GM12865 (cell line): Measurements from ENCODE around the gene PFKFB3.

Experiments
- DNase-seq: peaks from one replicate; pipeline ENCODE4 v3.0.0; 2010; ENCODE audit warnings: low read depth
- H3K4me3 ChIP-seq: 2 replicates; pipeline ENCODE4 v1.5.1; 2011; ENCODE audit warnings: mild to moderate bottlenecking, low read depth, low read length, control low read depth
- TF ChIP-seq, protein P1 (sequence below): IDR thresholded peaks from 2 replicates; pipeline ENCODE4 v1.5.1; 2011; ENCODE audit warnings: low read length, control low read depth, low read depth, inconsistent platforms; ENCODE audit not compliant: insufficient read depth; ENCODE audit errors: missing control alignments

The PFKFB3 gene

DNA sequence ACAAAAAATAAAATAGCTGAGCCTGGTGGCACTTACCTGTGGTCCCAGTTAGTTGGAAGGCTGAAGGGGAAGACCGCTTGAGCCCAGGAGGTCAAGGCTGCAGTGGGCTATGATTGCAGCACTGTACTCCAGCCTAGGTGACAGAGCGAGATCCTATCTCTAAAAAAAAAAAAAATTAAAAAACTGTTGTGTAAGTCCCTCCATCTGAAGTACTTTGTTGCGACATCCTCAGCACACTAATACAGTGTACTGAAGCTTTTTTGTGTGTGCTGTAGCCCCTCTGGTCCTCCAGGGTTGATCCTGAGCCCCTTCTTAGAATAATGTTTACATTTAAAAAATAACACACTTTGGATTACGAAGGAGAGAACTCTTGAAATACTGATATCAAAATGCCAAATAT lies 71.3 kb downstream of the PFKFB3 start:
- no peak overlapping the region for H3K4me3 ChIP-seq
- TF ChIP-seq, protein P1, sequence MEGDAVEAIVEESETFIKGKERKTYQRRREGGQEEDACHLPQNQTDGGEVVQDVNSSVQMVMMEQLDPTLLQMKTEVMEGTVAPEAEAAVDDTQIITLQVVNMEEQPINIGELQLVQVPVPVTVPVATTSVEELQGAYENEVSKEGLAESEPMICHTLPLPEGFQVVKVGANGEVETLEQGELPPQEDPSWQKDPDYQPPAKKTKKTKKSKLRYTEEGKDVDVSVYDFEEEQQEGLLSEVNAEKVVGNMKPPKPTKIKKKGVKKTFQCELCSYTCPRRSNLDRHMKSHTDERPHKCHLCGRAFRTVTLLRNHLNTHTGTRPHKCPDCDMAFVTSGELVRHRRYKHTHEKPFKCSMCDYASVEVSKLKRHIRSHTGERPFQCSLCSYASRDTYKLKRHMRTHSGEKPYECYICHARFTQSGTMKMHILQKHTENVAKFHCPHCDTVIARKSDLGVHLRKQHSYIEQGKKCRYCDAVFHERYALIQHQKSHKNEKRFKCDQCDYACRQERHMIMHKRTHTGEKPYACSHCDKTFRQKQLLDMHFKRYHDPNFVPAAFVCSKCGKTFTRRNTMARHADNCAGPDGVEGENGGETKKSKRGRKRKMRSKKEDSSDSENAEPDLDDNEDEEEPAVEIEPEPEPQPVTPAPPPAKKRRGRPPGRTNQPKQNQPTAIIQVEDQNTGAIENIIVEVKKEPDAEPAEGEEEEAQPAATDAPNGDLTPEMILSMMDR, result no peak
- DNase-seq, result no peak

- TF ChIP-seq, protein P1, result no peak
- H3K4me3 ChIP-seq, result no peak overlapping the region
- no peak for DNase-seq
Measured at GRCh38 chr10:6274484-6274883, 71.8 kb downstream of the PFKFB3 start.

- TF ChIP-seq, protein P1, result no peak
- H3K4me3 ChIP-seq, result peak overlapping the region; percentile 61
- DNase-seq, result peak; percentile 92
Measured at GRCh38 chr10:6275022-6275997, 72.6 kb downstream of the PFKFB3 start.

GRCh38 chr10:6276356-6276755 lies 73.6 kb downstream of the PFKFB3 start:
- TF ChIP-seq, protein P1, result no peak
- DNase-seq, result no peak
- no peak overlapping the region for H3K4me3 ChIP-seq

- TF ChIP-seq, protein P1, result no peak
- no peak for DNase-seq
- H3K4me3 ChIP-seq, result no peak overlapping the region
Measured at GRCh38 chr10:6278519-6279120, 75.9 kb downstream of the PFKFB3 start.

- H3K4me3 ChIP-seq, result no peak overlapping the region
- TF ChIP-seq, protein P1, result no peak
- no peak for DNase-seq
Measured at GRCh38 chr10:6279540-6280267, 77.0 kb downstream of the PFKFB3 start.
